Activated CD8-positive, alpha-beta memory T cell treated with anti-CD3 and anti-CD28 coated beads, Interleukin-2, amount 50 U/mL, for 1 hour (primary cell): ENCODE data around the gene MAPK14.

Experiments
- DNase-seq: peaks from one replicate; pipeline ENCODE4 v3.0.0-alpha.2; 2020; ENCODE audit errors: extremely low read depth

The MAPK14 gene

GRCh38 chr6:36038120-36038876, 10.7 kb downstream of the MAPK14 start:
- DNase-seq, result no peak

- no peak for DNase-seq
Observed at GRCh38 chr6:36039112-36039511, 11.5 kb downstream of the MAPK14 start.

GRCh38 chr6:36040958-36041357, 13.3 kb downstream of the MAPK14 start:
- DNase-seq, result no peak

GRCh38 chr6:36042618-36043260, 15.1 kb downstream of the MAPK14 start:
- DNase-seq, result no peak

GRCh38 chr6:36049582-36049981, 22.0 kb downstream of the MAPK14 start:
- DNase-seq, result no peak

GRCh38 chr6:36050305-36050704, 22.7 kb downstream of the MAPK14 start:
- no peak for DNase-seq

- no peak for DNase-seq
Observed at GRCh38 chr6:36050947-36051710, 23.5 kb downstream of the MAPK14 start.

GRCh38 chr6:36052097-36052496, 24.5 kb downstream of the MAPK14 start:
- no peak for DNase-seq

GRCh38 chr6:36053878-36054277, 26.3 kb downstream of the MAPK14 start:
- DNase-seq, result no peak

GRCh38 chr6:36054415-36054814, 26.8 kb downstream of the MAPK14 start:
- DNase-seq, result no peak

- DNase-seq, result no peak
Observed at GRCh38 chr6:36054956-36055355, 27.3 kb downstream of the MAPK14 start.

GRCh38 chr6:36056178-36056577, 28.6 kb downstream of the MAPK14 start:
- DNase-seq, result no peak

- DNase-seq, result no peak
Observed at GRCh38 chr6:36061236-36061635, 33.6 kb downstream of the MAPK14 start.

- no peak for DNase-seq
Observed at GRCh38 chr6:36062247-36062646, 34.6 kb downstream of the MAPK14 start.

- no peak for DNase-seq
Observed at GRCh38 chr6:36063318-36064060, 35.9 kb downstream of the MAPK14 start.

- DNase-seq, result no peak
Observed at GRCh38 chr6:36064770-36065396, 37.3 kb downstream of the MAPK14 start.

- DNase-seq, result no peak
Observed at GRCh38 chr6:36065916-36066315, 38.3 kb downstream of the MAPK14 start.

- no peak for DNase-seq
Observed at GRCh38 chr6:36066817-36067216, 39.2 kb downstream of the MAPK14 start.

GRCh38 chr6:36067374-36068011, 39.9 kb downstream of the MAPK14 start:
- DNase-seq, result no peak

- no peak for DNase-seq
Observed at GRCh38 chr6:36068012-36068392, 40.4 kb downstream of the MAPK14 start.

GRCh38 chr6:36068586-36068985, 41.0 kb downstream of the MAPK14 start:
- DNase-seq, result no peak
